IMR-90 (cell line): ENCODE results near the gene NTRK3. TPM values are rescaled to one million over a fixed set of nuclear protein-coding genes. Genes with fewer than 3 reads are reported as not detected.

Experiments used
- ATAC-seq: fragments of 200-7000 bp; cut with Tn5 transposase; 2 replicates; pipeline ENCODE4 v1.9.1; 2020; ENCODE audit warnings: low read depth, mild to moderate bottlenecking, moderate library complexity
- BruUV-seq: library from RNA; stranded (reverse); fragments of 400-500 nt; replicated peaks from 2 replicates; lab custom pipeline; 2021; lab: Mats Ljungman, UMichigan
- CTCF ChIA-PET: fragments of 300-600 bp; formaldehyde crosslinking; extraction: SDS; loops from one replicate; lab custom pipeline; 2021; ENCODE audit warnings: antibody characterized with exemption; lab: Yijun Ruan, JAX
- POLR2A ChIA-PET: fragments of 300-600 bp; sonication (Branson Sonifier 250); formaldehyde crosslinking; loops from one replicate; lab custom pipeline; 2022; ENCODE audit warnings: antibody characterized with exemption; ENCODE audit not compliant: unreplicated experiment; lab: Charles Lee
- DNase-seq: peaks from one replicate; pipeline ENCODE4 v3.0.0; 2013
- H2AFZ ChIP-seq: replicated peaks from 2 replicates; pipeline ENCODE3; 2013; ENCODE audit warnings: low read length, mild to moderate bottlenecking; ENCODE audit not compliant: poor library complexity
- H2AK5ac ChIP-seq: 2 replicates; pipeline ENCODE4 v1.6.1; 2013; ENCODE audit warnings: low read depth, low read length, inconsistent platforms
- H2AK9ac ChIP-seq: replicated peaks from 2 replicates; pipeline ENCODE3; 2013; ENCODE audit warnings: mild to moderate bottlenecking, low read depth, low read length, moderate library complexity; ENCODE audit not compliant: poor library complexity
- H2BK120ac ChIP-seq: 2 replicates; pipeline ENCODE4 v1.6.1; 2013; ENCODE audit warnings: low read depth, low read length, inconsistent platforms
- H2BK15ac ChIP-seq: 3 replicates; pipeline ENCODE4 v1.6.1; 2013; ENCODE audit warnings: low read depth, low read length, inconsistent platforms
- H2BK20ac ChIP-seq: 2 replicates; pipeline ENCODE4 v1.6.1; 2013; ENCODE audit warnings: low read depth, mild to moderate bottlenecking, inconsistent platforms, low read length, moderate library complexity
- H2BK5ac ChIP-seq: 2 replicates; pipeline ENCODE4 v1.6.1; 2013; ENCODE audit warnings: mild to moderate bottlenecking, low read depth, low read length, inconsistent platforms; ENCODE audit not compliant: poor library complexity, severe bottlenecking
- H3K14ac ChIP-seq: replicated peaks from 2 replicates; pipeline ENCODE4 v1.6.1; 2013; ENCODE audit warnings: low read depth, low read length, inconsistent platforms
- H3K18ac ChIP-seq: 2 replicates; pipeline ENCODE4 v1.6.1; 2013; ENCODE audit warnings: low read depth, low read length, control low read depth
- H3K23ac ChIP-seq: 2 replicates; pipeline ENCODE4 v1.6.1; 2013; ENCODE audit warnings: low read depth, low read length, inconsistent platforms
- H3K27ac ChIP-seq: 2 replicates; pipeline ENCODE4 v1.5.1; 2013; ENCODE audit warnings: mild to moderate bottlenecking, control low read depth, low read length; ENCODE audit not compliant: insufficient read depth
- H3K27me3 ChIP-seq: 2 replicates; pipeline ENCODE4 v1.6.1; 2013; ENCODE audit warnings: low read length; ENCODE audit not compliant: control insufficient read depth, insufficient read depth
- H3K36me3 ChIP-seq: 2 replicates; pipeline ENCODE4 v1.6.1; 2013; ENCODE audit warnings: low read length, mixed read lengths; ENCODE audit not compliant: control insufficient read depth, insufficient read depth
- H3K4ac ChIP-seq: 2 replicates; pipeline ENCODE4 v1.6.1; 2013; ENCODE audit warnings: low read depth, low read length, inconsistent platforms
- H3K4me1 ChIP-seq: 2 replicates; pipeline ENCODE4 v1.6.1; 2013; ENCODE audit warnings: low read length, mixed read lengths; ENCODE audit not compliant: control insufficient read depth, insufficient read depth
- H3K4me2 ChIP-seq: 2 replicates; pipeline ENCODE4 v1.6.1; 2013; ENCODE audit warnings: low read depth, mild to moderate bottlenecking, control low read depth, low read length, moderate library complexity
- H3K4me3 ChIP-seq: 2 replicates; pipeline ENCODE4 v1.5.1; 2013; ENCODE audit warnings: low read depth, mild to moderate bottlenecking, control low read depth, low read length, moderate library complexity; ENCODE audit not compliant: insufficient read depth
- H3K56ac ChIP-seq: 2 replicates; pipeline ENCODE4 v1.6.1; 2013; ENCODE audit warnings: low read length, inconsistent platforms; ENCODE audit not compliant: insufficient read depth; ENCODE audit errors: extremely low read depth
- H3K79me1 ChIP-seq, 2 experiments: 2 replicates each; pipeline ENCODE4 v1.6.1; 2013; ENCODE audit warnings: low read length in 2 of 2, inconsistent platforms in 1 of 2, low read depth in 1 of 2
- H3K9ac ChIP-seq: 2 replicates; pipeline ENCODE4 v1.6.1; 2013; ENCODE audit warnings: low read depth, low read length, control low read depth
- H3K9me1 ChIP-seq: 2 replicates; pipeline ENCODE4 v1.6.1; 2013; ENCODE audit warnings: low read length, inconsistent platforms; ENCODE audit not compliant: insufficient read depth
- H3K9me3 ChIP-seq: 2 replicates; pipeline ENCODE4 v1.6.1; 2013; ENCODE audit warnings: low read length; ENCODE audit not compliant: control insufficient read depth, insufficient read depth
- H4K20me1 ChIP-seq: 2 replicates; pipeline ENCODE4 v1.6.1; 2013; ENCODE audit warnings: low read length, inconsistent platforms; ENCODE audit not compliant: insufficient read depth
- H4K5ac ChIP-seq: 2 replicates; pipeline ENCODE4 v1.6.1; 2013; ENCODE audit warnings: mild to moderate bottlenecking, low read depth, low read length, control low read depth
- H4K8ac ChIP-seq, 2 experiments: 2 replicates each; pipeline ENCODE4 v1.6.1; 2013; ENCODE audit warnings: low read depth in 2 of 2, low read length in 2 of 2, control low read depth in 1 of 2, inconsistent platforms in 1 of 2
- H4K91ac ChIP-seq: 2 replicates; pipeline ENCODE4 v1.6.1; 2013; ENCODE audit warnings: low read depth, low read length, inconsistent platforms; ENCODE audit not compliant: insufficient read depth
- CEBPB ChIP-seq: IDR thresholded peaks from 2 replicates; pipeline ENCODE4 v1.6.1; 2012; ENCODE audit warnings: low read depth, low read length, improper control_type of control experiment
- CHD1 ChIP-seq: IDR thresholded peaks from 2 replicates; pipeline ENCODE4 v1.6.1; 2012; ENCODE audit warnings: low read depth, low read length, improper control_type of control experiment
- MXI1 ChIP-seq: IDR thresholded peaks from 2 replicates; pipeline ENCODE4 v1.6.1; 2012; ENCODE audit warnings: low read depth, mild to moderate bottlenecking, low read length, moderate library complexity, borderline replicate concordance
- NFE2L2 ChIP-seq: fragments of 150-350 bp; IDR thresholded peaks from 2 replicates; pipeline ENCODE4 v1.6.1; 2016; ENCODE audit warnings: low read depth, mild to moderate bottlenecking, low read length
- USF2 ChIP-seq: fragments of 150-350 bp; IDR thresholded peaks from 2 replicates; pipeline ENCODE4 v1.6.1; 2017; ENCODE audit warnings: mild to moderate bottlenecking, antibody characterized with exemption, low read length, low read depth
- WGBS, 2 experiments: methylation state at CpG; one replicate each; pipeline versions ENCODE4 v1.1.5 to v1.1.7; 2013; ENCODE audit warnings: missing lambda C conversion rate in 2 of 2; ENCODE audit not compliant: insufficient read length in 1 of 2; ENCODE audit errors: extremely low coverage in 2 of 2; 5-methylcytosine and 5-hydroxymethylcytosine counted together
- dilution Hi-C: fragments of 300-500 bp; cut with HindIII; formaldehyde crosslinking; loops from one replicate; pipeline ENCODE4 v1.14.3; 2018; ENCODE audit warnings: low sequenced_read_pairs; ENCODE audit not compliant: unreplicated experiment
- in situ Hi-C: fragments of 300-500 bp; cut with MboI; formaldehyde crosslinking; loops from 3 replicates; pipeline ENCODE4 v1.14.3; 2019; ENCODE audit warnings: low sequenced_read_pairs, inconsistent platforms, mixed read lengths
- intact Hi-C: fragments of 100-400 bp; cut with micrococcal nuclease; formaldehyde crosslinking; loops from 2 replicates; pipeline ENCODE4 v1.10.0; 2022
- polyA plus RNA-seq, 3 experiments: library from polyadenylated mRNA; depleted of rRNA; stranded (reverse); fragments of >200 nt; gene quantifications; 2 replicates each; pipeline ENCODE4 v1.2.3, GENCODE V29; 2012; ENCODE audit warnings: low replicate concordance in 1 of 3
- total RNA-seq: library from RNA; depleted of rRNA; stranded (reverse); fragments of >200 nt; gene quantifications from 2 replicates; pipeline ENCODE4 v1.2.3, GENCODE V29; 2012

The NTRK3 gene
- total and polyA plus RNA-seq, 2 of the 4 experiments (the other 2 are of a cell fraction): under 0.01 to 0.15 TPM

GRCh38 chr15:87848012-87848411, 408.5 kb downstream of the NTRK3 start:
- H2AK5ac ChIP-seq: no peak overlapping the region
- H3K27ac ChIP-seq: no peak overlapping the region
- no peak overlapping the region for H2AFZ ChIP-seq
- no peak overlapping the region for H3K14ac ChIP-seq
- WGBS, 2 experiments: no CpG with 5 or more reads among the region's 1 CpG
- H2BK15ac ChIP-seq: no peak overlapping the region
- H3K9me3 ChIP-seq: no peaks in the 10 kb centered on the region
- H3K9me1 ChIP-seq: no peaks in the 10 kb centered on the region
- no peaks in the 10 kb centered on the region for H4K20me1 ChIP-seq
- H4K8ac ChIP-seq: no peak overlapping the region
- H4K91ac ChIP-seq: no peak overlapping the region
- no peak overlapping the region for H2AK9ac ChIP-seq
- no peak overlapping the region for H3K4me2 ChIP-seq
- TF ChIP-seq NFE2L2 (no peak), MXI1 (no peak), USF2 (no peak), CEBPB (peak; percentile 88), CHD1 (no peak)
- no peak overlapping the region for H2BK20ac ChIP-seq
- no peak overlapping the region for H3K56ac ChIP-seq
- H2BK120ac ChIP-seq: no peak overlapping the region
- H3K27me3 ChIP-seq: no peaks in the 10 kb centered on the region; the same call in 1 of the 2 replicates
- CTCF ChIA-PET: no interaction called here
- in situ Hi-C loops: no loop called here
- H4K5ac ChIP-seq: no peak overlapping the region
- H3K23ac ChIP-seq: no peak overlapping the region
- POLR2A ChIA-PET: no interaction called here
- no peak for DNase-seq
- H3K79me1 ChIP-seq: no peaks in the 10 kb centered on the region
- no peak overlapping the region for H3K9ac ChIP-seq
- H3K18ac ChIP-seq: no peak overlapping the region
- H2BK5ac ChIP-seq: no peak overlapping the region
- no peaks in the 10 kb centered on the region for H3K36me3 ChIP-seq
- H3K4ac ChIP-seq: no peak overlapping the region
- H3K4me1 ChIP-seq: no peaks in the 10 kb centered on the region
- dilution Hi-C loops: no loop called here
- no TSS peak for BruUV-seq
- no peak overlapping the region for H3K4me3 ChIP-seq
- ATAC-seq: no peak
- intact Hi-C loops: no loop called here
